CD1c-positive myeloid dendritic cell (primary cell): ENCODE data around the gene ADAMTS17.

Experiments
- DNase-seq: peaks from one replicate; pipeline ENCODE4 v3.0.0-alpha.2; 2016; ENCODE audit errors: extremely low spot score

ADAMTS17 gene

DNA sequence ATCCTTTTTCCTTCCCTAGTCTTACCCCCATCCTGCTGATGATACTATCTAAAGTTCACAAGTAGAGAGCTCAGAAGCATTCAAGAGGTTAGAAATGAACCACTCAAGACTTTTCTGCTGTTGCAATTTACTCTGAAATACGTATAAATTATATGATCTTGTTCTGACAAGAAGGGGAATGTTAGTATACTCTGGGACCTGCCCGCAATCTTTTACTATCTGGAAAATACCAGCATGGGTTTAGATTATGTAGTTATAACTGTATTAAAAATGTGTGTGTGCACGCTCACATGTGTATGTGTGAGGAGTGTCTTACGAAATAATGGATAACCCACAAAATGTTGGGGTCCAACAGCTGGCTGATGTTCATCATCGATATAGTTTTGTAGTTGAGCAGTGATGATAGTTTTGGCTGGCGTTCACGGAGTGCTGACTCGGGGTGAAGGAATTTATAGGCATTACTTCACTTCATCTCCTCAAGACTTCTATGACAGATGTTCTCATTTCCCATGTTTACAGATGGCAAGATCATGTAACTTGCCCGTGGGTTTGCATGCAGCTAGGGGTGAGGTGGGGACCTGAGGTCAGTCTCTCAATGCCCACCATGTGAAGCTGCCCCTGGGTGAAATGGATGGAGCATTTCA is 311.1 kb downstream of the ADAMTS17 start:
- DNase-seq = no peak

DNA sequence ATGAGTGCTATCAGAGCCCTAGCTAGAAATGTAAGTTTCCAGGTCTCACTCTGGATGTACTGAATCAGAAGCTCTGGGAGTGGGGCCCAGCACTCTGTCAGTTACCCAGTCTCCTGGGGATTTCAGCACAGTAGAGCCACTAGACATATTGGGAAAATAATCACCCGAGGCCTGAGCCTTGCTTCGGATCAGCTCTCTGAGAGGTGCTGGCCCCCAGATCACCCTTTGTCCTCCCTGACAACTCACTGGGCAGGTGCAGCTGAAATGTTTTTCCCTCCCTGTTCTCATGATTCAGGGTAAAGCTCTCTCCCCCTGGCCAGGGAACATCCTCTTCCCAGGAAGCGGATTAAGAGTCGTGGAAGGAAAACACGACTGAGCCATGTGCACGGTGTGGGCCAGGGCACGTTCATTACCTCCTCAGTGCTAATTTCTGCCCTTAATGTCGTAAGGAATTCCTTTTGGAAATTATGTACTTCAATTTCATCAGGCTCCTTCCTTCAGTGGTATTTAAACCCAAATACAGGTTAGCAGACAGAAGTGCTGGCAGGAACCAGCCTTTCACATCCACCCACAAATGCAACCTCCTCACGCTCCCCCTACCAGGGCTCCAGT is 311.8 kb downstream of the ADAMTS17 start:
- DNase-seq = no peak

DNA sequence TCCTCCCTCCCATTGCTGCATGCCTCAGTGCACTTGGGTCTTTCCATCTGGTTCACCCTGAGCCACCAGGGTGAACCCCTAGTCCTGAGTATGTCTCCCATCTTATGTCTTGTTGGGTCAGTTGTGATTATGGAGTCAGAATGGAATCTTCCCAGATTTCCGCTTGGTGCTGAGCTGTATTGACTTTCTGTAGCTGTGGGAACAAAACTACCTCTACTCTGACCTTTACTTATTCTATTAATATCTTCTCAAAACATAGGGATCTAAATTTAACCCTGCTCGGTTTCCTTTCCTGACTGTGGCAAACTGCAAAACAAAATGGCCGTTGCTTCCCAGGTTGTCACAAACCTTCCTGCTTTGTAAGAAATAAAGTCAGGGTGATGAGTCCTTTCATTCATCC is 312.7 kb downstream of the ADAMTS17 start:
- no peak for DNase-seq

DNA sequence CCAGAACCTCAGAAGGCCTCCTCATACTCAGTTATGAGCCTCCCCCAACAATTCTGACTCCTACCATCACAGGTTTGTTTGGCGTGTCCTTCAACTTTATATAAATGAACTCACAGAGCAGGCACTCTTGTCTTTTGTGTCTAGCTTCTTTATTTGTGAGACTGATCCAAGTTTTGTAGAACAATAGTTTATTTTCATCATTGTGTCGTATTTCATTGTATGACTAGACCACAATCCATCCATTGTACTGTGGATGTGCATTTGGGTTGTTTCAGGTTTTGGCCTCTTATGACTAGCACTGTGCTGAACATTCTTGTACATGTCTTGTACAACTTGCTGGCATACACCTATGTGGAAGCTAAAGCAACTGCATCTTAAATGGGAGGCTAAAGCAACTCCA is 315.7 kb downstream of the ADAMTS17 start:
- no peak for DNase-seq

DNA sequence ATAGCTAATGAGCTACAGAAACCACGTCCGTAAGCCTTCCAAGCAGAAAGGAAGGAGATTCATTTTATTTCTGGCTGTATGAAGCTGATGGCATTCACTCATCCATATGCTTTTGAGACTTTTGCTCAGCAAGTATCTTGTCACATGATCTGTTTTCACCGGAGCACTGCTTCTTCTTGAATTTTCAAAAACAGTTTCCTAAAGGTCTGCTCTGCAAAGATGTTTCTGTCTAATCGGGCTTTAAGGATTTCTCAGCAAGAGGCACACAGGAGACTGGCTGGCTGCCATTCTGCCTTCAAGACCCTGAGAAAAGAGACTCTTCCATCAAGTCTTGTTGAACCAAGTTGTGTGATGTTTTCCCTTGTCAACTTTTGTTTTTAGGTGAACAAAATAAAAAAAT is 319.0 kb downstream of the ADAMTS17 start:
- no peak for DNase-seq

DNA sequence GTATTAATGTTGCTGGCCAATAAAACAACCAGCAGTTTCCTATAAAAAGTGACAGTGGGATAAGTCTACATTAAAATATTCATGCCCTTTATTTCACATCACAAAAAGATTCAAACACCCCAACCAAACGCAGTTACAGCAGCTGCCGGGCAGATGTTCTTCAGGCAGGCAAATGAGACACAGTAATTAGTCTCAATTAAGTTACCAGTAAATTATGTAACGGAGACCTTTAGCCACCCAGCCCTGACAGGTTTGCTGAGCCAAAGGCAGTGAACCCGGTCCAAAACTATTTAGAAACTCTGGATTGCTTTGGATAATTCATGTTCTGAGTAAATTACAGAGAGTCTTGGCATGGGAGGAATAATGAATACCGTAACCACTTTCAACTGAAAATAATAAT is 319.4 kb downstream of the ADAMTS17 start:
- DNase-seq = no peak

DNA sequence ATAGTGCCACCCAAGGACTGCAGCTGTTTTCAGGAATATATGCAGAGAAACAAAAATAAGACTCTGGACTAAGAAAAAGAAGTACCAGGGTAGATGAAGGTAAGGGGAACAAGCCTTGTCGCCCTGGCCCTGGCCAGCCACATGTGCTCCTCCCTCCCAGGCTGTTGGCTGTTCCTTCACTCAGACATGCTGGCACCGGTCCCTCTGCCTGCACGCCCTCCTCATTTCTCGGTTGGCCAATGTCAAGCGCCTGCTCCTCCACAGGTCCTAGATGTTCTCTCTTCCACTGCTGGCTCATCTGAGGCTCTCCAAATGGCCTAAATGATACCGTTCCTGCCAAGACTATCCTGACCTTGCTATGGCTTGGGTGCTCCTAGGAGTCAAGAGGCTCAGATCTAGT is 320.1 kb downstream of the ADAMTS17 start:
- DNase-seq = no peak

DNA sequence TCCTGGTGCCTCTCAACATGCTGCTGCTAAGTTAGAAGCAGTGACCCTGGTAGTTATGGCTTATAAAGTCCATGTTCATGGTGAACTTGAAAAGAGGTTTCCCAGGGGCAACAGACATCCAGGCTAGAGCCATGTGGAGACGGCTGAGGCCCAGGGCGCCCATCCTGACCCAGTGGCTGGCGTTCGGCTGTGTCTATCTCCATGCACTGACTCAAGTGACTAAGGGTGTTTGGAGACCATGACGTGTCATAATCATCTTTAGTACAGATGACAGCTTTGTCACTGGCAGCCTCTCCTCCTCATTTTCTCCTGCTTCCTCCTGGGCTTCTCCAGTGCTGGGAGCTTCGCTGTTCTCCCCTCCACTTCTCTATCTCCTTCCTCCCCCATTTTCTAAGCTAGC is 321.2 kb downstream of the ADAMTS17 start:
- DNase-seq = no peak

DNA sequence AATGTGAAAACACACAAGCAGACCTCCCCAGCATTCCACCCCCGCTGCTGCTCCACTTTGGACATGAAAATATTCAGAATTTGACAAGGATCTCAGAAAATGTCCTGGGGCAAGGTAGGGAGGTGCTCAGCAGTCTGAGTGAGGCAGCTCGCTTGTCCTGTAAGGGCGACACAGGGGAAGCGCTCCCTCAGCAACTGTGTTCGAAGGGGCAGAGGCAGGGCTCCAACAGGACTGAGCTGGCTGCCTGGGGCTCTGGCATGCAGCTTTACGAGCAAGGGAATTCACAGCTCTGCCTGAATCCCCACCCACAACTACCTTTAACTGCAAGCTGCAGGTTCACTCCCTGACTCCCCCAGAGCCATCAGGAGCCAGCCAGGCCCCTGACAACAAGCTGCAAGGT is 321.6 kb downstream of the ADAMTS17 start:
- DNase-seq = no peak

DNA sequence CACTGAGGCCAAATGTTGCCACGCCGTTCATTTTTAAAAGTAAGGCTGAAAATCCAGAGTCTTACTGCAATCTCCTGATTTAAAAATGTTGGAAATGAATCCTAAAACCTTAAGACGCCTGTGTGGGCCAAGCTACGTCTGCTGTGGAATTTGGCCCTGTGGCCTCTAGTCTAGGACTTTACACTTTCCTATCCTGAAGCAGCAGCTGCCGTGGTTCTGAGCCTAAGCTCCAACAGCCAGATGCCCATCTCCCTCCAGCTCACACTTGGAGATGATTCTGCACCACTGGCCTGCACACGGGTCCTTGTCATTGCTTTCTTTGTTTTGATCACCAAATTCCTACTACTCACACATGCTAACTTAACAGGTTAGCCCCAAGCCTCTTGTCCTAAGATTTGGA is 322.2 kb downstream of the ADAMTS17 start:
- DNase-seq = no peak

DNA sequence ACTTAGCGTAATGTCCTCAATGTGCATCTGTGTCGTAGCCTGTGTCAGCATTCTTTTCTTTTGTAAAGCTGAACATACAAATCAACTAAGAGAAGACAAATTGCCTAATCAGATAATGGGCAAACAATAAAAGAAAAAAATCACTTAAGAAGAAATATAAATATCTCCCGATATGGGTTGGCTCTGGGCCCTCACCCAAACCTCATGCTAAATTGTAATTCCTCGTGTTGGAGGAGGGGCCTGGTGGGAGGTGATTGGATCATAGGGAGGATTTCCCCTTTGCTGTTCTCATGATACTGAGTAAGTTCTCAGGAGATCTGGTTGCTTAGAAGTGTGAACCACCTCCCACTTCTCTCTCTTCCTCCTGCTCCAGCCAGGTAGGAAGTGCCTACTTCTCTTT is 323.6 kb downstream of the ADAMTS17 start:
- no peak for DNase-seq

DNA sequence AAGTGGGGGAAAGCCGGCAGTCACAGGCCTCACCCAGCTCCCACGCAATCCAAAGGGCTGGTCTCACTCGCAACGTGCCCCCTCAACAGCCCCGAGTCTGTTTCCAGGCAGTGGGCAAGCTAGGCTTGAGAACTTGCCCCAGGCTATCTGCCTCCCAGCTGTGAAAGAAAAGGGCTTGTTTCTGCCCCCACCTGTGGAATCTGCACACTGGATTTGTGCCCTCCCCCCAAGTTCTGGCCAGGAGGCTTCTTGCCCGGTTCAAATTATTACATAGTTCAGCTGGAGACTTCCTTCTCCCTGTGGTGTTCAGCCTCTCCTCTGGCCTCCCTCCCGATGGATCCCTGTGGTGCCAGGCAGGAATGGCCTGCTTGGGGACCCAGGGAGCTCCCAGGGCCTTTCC is 324.6 kb downstream of the ADAMTS17 start:
- no peak for DNase-seq

DNA sequence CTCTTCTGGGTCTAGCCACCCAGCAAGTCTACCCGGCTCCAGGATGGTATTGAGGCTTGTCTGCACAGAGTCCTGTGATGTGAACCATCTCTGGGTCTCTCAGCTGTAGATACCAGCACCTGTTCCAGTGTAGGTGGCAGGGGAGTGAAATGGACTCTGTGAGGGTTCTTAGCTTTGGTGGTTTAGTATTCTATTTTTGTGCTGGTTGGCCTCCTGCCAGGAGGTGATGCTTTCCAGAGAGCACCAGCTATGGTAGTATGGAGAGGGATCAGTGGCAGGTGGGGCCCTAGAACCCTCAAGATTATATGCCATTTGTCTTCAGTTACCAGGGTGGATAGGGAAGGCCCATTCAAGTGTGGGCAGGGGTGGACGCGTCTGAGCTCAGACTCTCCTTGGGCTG is 325.1 kb downstream of the ADAMTS17 start:
- no peak for DNase-seq

DNA sequence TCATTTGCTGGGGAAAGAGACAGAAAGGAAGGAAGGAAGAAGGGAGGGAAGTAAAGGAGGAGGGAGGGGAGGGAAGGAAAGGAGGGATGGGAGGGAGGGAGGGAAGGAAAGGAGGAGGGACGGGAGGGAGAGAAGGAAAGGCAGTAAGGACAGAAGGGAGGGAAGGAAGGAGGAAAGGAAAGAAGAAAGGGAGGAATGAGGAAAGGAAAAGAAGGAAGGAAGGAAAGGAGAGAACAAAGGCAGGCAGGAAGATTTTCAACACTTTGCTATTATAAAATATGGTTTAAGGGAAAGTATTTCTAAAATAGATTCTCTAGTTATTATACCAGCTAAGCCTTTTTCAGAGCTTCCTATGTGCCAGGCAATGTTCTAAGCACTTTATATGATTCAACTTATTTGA is 330.5 kb downstream of the ADAMTS17 start:
- no peak for DNase-seq

DNA sequence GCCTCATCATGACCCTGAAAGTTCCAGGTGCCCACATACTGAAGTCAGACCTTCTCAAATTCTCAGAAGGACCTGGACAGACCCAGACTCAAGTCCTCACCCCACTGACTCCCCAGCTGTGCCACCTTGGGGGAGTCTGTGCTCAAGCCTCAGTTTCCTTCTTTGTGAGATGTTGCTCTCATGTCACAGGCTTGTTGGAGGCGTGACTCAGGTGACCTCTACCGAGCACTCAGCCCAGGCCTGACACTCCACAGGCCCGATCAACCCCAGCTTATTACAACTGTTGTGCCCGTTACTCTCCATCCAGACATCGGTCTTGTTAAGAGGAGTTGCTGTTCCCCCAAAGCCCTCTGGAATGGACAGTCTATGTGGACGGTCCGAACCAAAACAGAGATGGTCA is 332.4 kb downstream of the ADAMTS17 start:
- DNase-seq = no peak

DNA sequence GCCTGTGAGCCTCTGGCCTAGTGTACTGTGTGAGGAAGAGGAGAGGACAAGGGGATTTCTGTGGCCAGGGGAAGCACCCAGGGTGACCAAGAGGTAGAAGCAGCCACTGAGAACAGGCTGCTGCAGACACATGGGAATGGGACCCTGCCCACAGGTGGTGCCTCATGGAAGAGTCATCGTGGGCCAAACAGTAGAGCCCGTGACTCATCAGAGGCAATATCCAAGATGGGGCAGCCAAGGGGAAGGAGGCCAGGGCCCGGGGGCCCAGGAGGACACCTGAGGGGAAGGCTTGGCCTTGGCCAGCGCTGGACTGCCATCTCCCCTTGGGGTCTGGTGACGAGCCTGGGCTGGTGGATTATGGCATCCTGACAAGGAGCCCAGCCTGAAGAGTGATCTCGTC is 333.5 kb downstream of the ADAMTS17 start:
- no peak for DNase-seq

DNA sequence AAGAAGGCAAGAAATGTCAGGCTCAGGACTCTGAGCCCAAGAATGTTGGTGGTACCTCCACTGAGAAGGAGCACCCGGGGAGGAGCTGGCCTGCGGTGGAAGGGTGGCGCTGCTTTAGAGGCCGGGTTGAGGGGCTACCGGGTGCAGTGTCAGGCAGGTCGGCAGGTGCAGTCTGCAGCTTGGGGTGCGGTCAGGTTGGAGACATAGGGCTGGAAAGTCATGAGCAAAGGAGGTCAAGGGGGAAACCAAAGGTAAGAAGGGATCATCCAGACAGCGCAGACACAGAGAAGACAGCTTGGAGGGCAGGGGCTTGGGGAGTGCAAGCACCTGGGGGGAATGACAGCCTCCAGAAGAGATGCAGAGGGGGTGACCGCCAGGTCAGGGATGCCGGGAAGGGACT is 334.2 kb downstream of the ADAMTS17 start:
- DNase-seq = no peak

DNA sequence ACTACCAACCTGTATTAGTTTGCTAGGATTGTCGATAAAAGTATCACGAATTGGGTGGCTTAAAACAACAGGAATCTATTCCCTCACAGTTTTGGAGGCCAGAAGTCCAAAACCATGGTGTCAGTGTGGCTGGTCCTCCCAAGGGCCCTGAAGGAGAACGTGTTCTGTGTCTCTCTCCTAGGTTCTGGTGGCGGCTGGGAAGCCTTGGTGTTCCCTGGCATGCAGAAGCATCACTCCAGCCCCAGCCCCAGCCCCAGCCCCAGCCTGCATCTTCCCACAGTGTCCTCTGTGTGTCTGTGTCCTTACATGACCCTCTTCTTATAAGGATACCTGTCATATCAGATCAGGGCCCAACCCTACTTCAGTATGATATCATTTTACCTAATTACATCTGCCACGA is 336.1 kb downstream of the ADAMTS17 start:
- DNase-seq = no peak

DNA sequence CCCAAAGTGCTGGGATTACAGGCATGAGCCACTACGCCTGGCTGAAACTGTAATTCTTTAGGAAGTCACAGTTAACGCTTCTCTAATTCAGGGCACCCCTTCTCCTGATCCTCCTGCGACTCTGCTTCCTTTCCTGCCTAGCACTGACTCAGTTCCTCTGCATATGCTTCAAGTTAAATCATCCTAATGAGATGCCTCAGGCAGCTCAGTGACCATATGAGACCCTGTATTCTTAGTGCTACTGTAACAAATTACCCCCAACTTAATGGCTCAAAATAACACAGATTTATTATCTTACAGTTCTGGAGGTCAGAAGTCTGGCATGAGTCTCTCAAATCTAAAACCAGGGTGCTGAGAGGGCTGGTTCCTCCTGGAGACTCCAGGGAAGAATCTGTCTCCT is 336.8 kb downstream of the ADAMTS17 start:
- no peak for DNase-seq

DNA sequence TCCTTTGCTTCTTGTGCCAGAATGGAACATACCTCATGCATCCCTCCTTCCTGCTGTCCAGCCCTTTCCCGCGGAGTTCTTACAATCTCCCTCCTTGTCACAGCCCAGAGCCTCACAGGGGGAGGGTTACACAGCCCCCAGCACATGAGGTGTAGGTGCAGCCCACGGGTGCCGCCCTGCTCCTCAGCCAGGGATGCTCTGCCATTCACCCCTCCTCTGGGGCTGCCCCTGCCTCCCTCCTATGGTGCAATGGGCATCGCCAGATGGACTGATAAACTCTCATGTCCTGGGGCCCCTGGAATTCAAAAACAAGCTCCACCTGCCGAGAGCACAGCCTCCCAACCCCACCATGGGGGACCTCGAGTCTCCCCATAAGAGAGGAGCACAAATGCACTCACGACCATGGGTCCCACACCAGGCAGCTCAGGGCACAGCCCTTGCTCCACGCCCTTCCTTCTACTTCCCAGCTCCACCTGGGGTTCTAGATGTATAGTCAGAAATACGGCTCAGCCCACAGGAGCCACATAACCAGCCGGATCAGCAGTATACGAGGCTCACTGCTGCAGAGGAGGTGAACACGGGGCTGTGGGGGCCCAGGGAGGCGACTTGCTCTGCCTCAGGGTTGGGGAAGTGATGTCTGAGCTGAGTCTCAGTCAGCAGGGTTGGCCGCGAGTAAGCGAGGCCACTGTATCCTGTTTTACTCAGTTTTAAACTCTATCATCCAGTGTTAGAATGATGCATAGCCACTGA is 338.8 kb downstream of the ADAMTS17 start:
- no peak for DNase-seq

DNA sequence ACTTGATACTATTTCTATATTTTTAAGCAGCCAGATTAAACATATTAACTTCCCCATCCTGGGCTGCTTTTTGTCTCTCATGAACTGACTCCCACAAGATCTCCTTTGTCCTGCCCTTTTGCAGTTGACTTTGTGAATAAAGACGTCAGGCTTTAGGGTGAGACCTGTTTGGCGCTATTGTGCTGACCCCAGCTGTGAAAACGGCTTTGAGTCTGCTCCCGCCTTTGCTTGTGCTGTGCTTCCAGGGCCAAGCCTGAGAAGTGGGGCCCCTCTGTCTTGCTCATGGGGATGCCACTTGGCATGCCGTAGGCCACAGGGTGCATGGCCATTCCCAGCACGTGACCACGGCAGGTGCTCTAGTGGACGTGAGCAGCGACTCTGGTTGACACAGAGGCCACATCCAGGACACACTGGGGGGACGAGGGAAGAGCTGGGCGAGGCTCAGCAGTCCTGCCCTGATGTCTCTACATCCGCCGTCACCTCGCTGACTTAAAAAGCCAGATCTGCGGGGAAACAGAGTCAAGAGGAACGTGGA is 339.6 kb downstream of the ADAMTS17 start:
- DNase-seq = no peak

DNA sequence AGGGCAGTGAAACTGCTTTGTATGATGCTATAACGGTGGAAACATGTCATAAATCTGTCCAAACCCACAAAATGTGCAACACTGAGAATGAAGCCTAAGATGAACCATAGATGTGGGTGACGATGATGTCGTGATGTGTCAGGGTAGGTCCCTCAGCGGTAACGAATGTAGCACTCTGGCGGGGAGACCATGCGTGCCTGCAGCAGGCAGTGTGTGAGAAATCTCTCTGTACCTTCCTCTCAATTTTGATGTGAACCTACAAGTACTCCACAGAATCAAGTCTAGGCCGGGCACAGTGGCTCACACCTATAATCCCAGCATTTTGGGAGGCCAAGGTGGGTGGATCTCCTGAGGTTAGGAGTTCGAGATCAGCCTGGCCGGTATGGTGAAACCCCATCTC is 340.4 kb downstream of the ADAMTS17 start:
- no peak for DNase-seq
